ENCODE data around the gene RGS1.

GRCh38 chr1:192609110-192610079 is 33.8 kb downstream of the RGS1 start:
- TF ChIP-seq POLR2A (IDR thresholded peaks at IDR 0.05; ENCODE audit: low read depth, low read length) (no peak), POLR2AphosphoS5 (IDR thresholded peaks at IDR 0.05; ENCODE audit: low read depth, low read length) (no peak), TAF1 (IDR thresholded peaks at IDR 0.05; ENCODE audit: low read depth, low read length) (no peak)
